ENCODE data around the gene SLF2. TPM values are rescaled to one million over a fixed set of nuclear protein-coding genes. Genes with fewer than 3 reads are reported as not detected.

The SLF2 gene
- total and polyA plus RNA-seq, 2 of the 13 experiments (the other 11 are each of a cell fraction or from before 2014, with no cell fraction given), result 12.2 to 48.1 TPM

DNA sequence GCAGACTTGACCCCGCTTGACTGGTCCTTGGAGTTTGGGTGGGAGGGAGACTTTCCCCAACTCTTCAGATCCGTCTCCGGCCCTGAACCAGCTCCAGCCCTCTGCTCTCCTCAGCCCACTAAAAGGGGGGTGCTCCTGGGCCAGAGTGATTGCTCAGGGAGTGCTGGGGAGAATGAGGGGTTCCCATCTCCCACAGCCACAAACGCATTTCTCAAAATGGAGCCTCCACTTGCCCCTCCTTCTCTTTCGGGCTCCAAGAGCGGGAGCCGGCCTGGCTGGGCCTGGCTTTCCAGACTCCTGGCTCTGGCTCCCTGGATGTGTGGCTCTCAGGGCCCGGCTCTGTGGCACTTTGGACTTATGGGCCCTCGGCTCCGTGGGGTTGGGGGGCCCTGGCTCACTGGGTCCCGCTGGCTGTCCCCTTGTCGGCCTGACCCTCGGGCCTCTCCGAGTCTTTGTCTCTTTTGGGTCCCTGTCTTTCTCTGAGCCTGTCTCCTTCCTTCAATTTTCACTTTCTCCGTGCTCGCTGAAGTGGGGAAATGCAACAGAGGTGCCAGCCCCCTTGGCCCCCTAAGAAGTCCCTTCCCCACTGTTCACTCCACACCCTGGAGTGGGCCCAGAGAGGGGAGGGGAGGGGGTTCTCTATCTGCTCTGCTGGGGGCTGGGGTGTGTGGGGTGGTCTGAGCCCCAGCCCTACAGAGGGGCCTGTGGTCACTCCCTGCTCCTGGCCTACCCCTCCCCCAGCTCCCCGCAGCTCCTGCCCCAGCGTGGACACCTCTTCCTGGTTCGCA, 87.6 kb downstream of the SLF2 start (continued):
- TF ChIP-seq ZHX2 (IDR thresholded peaks at IDR 0.05; ENCODE audit: low read depth) (no peak), ZHX2 (CRISPR knock-in tag; IDR thresholded peaks at IDR 0.05; ENCODE audit: borderline replicate concordance) (0 out of 2 replicates have a peak, but pooled peaks have one; percentile 9), GABPA (IDR thresholded peaks at IDR 0.05; ENCODE audit: low read depth, low read length) (no peak), GABPA (CRISPR knock-in tag; IDR thresholded peaks at IDR 0.05; ENCODE audit: low read depth) (no peak), RBFOX2 (IDR thresholded peaks at IDR 0.05; ENCODE audit: low read depth, low read length) (0 out of 2 replicates have a peak, but pooled peaks have one; percentile 4), ZNF761 (CRISPR knock-in tag; conservative IDR thresholded peaks at IDR 0.05) (0 out of 2 replicates have a peak, but pooled peaks have one; percentile 9), RCOR2 (CRISPR knock-in tag; IDR thresholded peaks at IDR 0.05) (no peak), CAMTA2 (CRISPR knock-in tag; IDR thresholded peaks at IDR 0.05; ENCODE audit: borderline replicate concordance) (0 out of 2 replicates have a peak, but pooled peaks have one; percentile 32), ZSCAN9 (CRISPR knock-in tag; IDR thresholded peaks at IDR 0.05; ENCODE audit: borderline replicate concordance) (no peak), E2F5 (CRISPR knock-in tag; conservative IDR thresholded peaks at IDR 0.05) (no peak), REL (CRISPR knock-in tag; conservative IDR thresholded peaks at IDR 0.05) (0 out of 2 replicates have a peak, but pooled peaks have one; percentile 55), ZC3H13 (CRISPR knock-in tag; IDR thresholded peaks at IDR 0.05) (0 out of 2 replicates have a peak, but pooled peaks have one; percentile 57), ATF7-NPFF (CRISPR knock-in tag; IDR thresholded peaks at IDR 0.05; ENCODE audit: low read depth) (peak; percentile 32; the same call in 1 of the 2 replicates), AGO2 (optimal IDR thresholded peaks at IDR 0.05; ENCODE audit: low read depth, low read length) (peak; percentile 67)
- TF ChIP-seq, protein P1, sequence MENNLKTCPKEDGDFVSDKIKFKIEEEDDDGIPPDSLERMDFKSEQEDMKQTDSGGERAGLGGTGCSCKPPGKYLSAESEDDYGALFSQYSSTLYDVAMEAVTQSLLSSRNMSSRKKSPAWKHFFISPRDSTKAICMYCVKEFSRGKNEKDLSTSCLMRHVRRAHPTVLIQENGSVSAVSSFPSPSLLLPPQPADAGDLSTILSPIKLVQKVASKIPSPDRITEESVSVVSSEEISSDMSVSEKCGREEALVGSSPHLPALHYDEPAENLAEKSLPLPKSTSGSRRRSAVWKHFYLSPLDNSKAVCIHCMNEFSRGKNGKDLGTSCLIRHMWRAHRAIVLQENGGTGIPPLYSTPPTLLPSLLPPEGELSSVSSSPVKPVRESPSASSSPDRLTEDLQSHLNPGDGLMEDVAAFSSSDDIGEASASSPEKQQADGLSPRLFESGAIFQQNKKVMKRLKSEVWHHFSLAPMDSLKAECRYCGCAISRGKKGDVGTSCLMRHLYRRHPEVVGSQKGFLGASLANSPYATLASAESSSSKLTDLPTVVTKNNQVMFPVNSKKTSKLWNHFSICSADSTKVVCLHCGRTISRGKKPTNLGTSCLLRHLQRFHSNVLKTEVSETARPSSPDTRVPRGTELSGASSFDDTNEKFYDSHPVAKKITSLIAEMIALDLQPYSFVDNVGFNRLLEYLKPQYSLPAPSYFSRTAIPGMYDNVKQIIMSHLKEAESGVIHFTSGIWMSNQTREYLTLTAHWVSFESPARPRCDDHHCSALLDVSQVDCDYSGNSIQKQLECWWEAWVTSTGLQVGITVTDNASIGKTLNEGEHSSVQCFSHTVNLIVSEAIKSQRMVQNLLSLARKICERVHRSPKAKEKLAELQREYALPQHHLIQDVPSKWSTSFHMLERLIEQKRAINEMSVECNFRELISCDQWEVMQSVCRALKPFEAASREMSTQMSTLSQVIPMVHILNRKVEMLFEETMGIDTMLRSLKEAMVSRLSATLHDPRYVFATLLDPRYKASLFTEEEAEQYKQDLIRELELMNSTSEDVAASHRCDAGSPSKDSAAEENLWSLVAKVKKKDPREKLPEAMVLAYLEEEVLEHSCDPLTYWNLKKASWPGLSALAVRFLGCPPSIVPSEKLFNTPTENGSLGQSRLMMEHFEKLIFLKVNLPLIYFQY (CRISPR knock-in tag; IDR thresholded peaks at IDR 0.05; ENCODE audit: borderline replicate concordance), result 0 out of 2 replicates have a peak, but pooled peaks have one; percentile 21
- TF ChIP-seq, protein P2, sequence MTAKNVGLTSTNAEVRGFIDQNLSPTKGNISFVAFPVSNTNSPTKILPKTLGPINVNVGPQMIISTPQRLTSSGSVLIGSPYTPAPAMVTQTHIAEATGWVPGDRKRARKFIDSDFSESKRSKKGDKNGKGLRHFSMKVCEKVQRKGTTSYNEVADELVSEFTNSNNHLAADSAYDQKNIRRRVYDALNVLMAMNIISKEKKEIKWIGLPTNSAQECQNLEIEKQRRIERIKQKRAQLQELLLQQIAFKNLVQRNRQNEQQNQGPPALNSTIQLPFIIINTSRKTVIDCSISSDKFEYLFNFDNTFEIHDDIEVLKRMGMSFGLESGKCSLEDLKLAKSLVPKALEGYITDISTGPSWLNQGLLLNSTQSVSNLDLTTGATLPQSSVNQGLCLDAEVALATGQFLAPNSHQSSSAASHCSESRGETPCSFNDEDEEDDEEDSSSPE (CRISPR knock-in tag; IDR thresholded peaks at IDR 0.05), result 0 out of 2 replicates have a peak, but pooled peaks have one; percentile 11

Measured in HepG2 (cell line).